Peyer's patch (tissue), 4 donors: Measurements from ENCODE around the gene COBL. TPM values are rescaled to one million over a fixed set of nuclear protein-coding genes. Genes with fewer than 3 reads are reported as not detected.
A peak's percentile ranks its signal among the peaks of the same experiment; 100 is the strongest.

ENCODE experiments used
- DNase-seq, 3 donors: peaks; one replicate each; pipeline ENCODE4 v3.0.0-alpha.2; 2017 to 2019
- H3K27ac ChIP-seq, 4 donors: fragments of 200-600 bp; sonication (generic); one replicate each; pipeline ENCODE4 v1.5.1; 2016 to 2019
- H3K27me3 ChIP-seq, 2 donors: fragments of 200-600 bp; sonication (generic); one replicate each; pipeline ENCODE4 v1.5.1; 2019
- H3K36me3 ChIP-seq, 3 donors: fragments of 200-600 bp; sonication (generic); one replicate each; pipeline ENCODE4 v1.5.1; 2016 to 2019
- H3K4me1 ChIP-seq, 4 donors: fragments of 200-600 bp; sonication (generic); one replicate each; pipeline ENCODE4 v1.5.1; 2016 to 2019
- H3K4me3 ChIP-seq, 4 donors: fragments of 200-600 bp; sonication (generic); 1 replicate in 3 of 4; 2 replicates in 1 of 4; pipeline ENCODE4 v1.5.1; 2016 to 2019; ENCODE audit warnings: mild to moderate bottlenecking in 1 of 4
- H3K9me3 ChIP-seq, 4 donors: fragments of 200-600 bp; sonication (generic); one replicate each; pipeline ENCODE4 v1.5.1; 2016 to 2019; ENCODE audit warnings: mild to moderate bottlenecking in 1 of 4
- POLR2A ChIP-seq, 2 donors: fragments of 450-650 bp; IDR thresholded peaks; one replicate each; pipeline ENCODE4 v1.5.1; 2017; ENCODE audit warnings: antibody characterized with exemption in 2 of 2, mild to moderate bottlenecking in 2 of 2, moderate library complexity in 2 of 2
- total RNA-seq, 4 donors: library from RNA; depleted of rRNA; stranded (reverse); fragments of >200 nt; gene quantifications; one replicate each; pipeline ENCODE4 v1.1.0, GENCODE V29; 2016
- TF ChIP-seq, protein P1 (sequence below), 6 experiments: fragments of 450-650 bp in 4 of 6; fragments of 200-600 bp in 2 of 6; sonication (generic) in 1 of 6; IDR thresholded peaks; one replicate each; pipeline ENCODE4 v1.5.1; 2017 to 2019; ENCODE audit warnings: antibody characterized with exemption in 6 of 6, mild to moderate bottlenecking in 3 of 6, moderate library complexity in 1 of 6

Gene COBL
- total RNA-seq, 4 donors from 2014 or later: 25.6 to 129 (median 116) TPM

DNA sequence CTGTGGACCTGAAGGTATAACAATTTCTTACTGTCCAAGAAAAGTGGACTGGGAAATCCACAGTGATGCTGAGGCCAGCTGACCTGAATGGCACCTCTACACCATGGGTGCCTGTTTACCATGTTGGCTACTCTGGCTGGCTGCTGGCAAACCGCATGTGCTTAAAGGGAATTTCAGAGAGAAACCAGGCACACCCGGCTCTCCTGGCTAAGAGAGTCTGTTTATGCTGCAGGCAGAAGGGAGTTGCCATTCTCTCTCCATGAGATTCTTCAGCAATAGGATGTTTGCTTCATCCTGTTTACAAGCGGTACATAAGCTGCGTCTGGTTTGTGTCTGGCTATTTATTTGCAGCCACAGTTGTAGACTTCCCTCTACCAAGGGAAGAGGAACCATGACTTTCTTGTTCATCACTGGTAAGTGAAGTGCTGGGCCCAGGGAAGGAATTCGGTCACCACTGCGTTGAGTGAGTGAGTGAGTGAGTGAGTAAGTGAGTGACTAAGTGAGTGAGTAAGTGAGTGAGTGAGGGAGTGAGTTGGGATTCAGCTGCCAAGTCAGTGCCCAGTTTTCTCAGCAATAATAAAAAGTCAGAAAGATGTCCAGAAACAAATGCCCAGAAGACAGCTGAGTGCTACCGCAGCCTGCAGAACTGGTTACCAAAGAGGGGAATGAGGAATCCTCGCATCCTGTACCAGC, 90.4 kb downstream of the COBL start:
- H3K27me3 ChIP-seq: no peaks in the 10 kb centered on the region
- no peak overlapping the region for H3K4me3 ChIP-seq
- no peak for DNase-seq
- peak overlapping the region in 2 of 4 donors; percentile 13 to 43 for H3K27ac ChIP-seq
- no peaks in the 10 kb centered on the region for H3K9me3 ChIP-seq
- TF ChIP-seq, protein P1, sequence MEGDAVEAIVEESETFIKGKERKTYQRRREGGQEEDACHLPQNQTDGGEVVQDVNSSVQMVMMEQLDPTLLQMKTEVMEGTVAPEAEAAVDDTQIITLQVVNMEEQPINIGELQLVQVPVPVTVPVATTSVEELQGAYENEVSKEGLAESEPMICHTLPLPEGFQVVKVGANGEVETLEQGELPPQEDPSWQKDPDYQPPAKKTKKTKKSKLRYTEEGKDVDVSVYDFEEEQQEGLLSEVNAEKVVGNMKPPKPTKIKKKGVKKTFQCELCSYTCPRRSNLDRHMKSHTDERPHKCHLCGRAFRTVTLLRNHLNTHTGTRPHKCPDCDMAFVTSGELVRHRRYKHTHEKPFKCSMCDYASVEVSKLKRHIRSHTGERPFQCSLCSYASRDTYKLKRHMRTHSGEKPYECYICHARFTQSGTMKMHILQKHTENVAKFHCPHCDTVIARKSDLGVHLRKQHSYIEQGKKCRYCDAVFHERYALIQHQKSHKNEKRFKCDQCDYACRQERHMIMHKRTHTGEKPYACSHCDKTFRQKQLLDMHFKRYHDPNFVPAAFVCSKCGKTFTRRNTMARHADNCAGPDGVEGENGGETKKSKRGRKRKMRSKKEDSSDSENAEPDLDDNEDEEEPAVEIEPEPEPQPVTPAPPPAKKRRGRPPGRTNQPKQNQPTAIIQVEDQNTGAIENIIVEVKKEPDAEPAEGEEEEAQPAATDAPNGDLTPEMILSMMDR (IDR thresholded peaks at IDR 0.05): no peak
- TF ChIP-seq POLR2A (IDR thresholded peaks at IDR 0.05): no peak
- H3K4me1 ChIP-seq: peaks cover 0 to 20% (median 2%) of the 10 kb centered on the region in 4 donors
- H3K36me3 ChIP-seq: no peaks in the 10 kb centered on the region

DNA sequence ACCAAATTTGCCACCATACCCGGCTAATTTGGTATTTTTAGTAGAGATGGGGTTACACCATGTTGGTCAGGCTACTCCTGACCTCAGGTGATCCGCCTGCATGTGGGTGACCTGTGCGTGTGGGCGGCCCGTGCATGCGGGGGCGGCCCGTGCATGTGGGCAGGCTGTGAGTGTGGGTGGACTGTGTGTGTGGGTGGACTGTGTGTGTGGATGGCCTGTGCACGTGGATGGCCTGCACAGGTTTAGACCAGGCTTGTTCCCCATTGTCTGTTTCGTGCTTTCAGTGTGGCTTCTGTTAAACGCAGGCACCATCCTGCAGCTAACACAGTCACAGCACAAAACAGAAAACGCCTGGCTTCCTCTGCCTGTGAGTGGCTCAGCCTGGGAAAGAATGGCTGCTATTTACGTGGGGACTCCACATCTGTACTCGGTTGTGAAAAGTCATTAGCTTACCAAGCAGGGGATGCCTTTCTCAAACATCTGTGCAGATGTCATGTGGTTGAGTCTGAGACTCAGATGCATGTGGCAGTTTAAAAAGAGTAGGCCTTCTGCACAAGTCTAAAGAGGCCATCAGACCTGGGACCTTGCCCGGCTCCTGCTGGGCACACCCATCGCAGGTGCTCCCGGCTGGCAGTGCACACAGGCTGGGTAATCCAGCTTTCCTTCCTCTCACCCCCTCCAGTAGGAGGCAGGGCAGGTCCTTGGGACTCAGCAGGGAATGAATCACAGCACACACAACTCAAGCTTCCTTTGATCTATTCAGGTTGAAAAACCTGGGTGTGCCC, 91.6 kb downstream of the COBL start:
- Histone ChIP-seq H3K4me1 (peaks cover 0 to 20% (median 2%) of the 10 kb centered on the region in 4 donors), H3K27me3 (no peaks in the 10 kb centered on the region), H3K4me3 (no peak overlapping the region), H3K9me3 (no peaks in the 10 kb centered on the region), H3K27ac (peak overlapping the region in 1 of 4 donors; percentile 21), H3K36me3 (no peaks in the 10 kb centered on the region)
- TF ChIP-seq, protein P1 (IDR thresholded peaks at IDR 0.05): peak in 4 of 6 experiments; percentile 30 to 88 (median 82)
- TF ChIP-seq POLR2A (IDR thresholded peaks at IDR 0.05): no peak
- peak in 2 of 3 donors; percentile 84 to 88 for DNase-seq

DNA sequence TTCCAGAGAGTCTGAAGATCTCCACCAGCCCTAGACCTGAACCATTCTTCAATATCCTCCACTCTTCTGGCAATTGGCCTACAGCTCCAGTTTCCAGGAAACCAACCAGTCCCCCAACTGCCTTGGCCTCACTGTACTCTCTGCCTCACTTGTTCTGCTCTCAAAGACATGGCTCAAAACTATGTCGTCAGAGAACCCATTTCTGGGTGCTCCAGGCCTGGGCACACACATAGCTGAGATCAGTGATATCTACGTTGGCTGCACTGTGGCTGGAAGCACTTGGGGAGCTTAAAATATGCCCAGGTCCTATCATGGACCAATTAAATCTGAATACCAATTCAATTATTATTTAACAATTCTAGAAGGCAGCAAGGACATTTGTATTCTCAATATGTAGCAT, 93.1 kb downstream of the COBL start:
- TF ChIP-seq POLR2A (IDR thresholded peaks at IDR 0.05): no peak
- TF ChIP-seq, protein P1 (IDR thresholded peaks at IDR 0.05): no peak
- H3K36me3 ChIP-seq: no peaks in the 10 kb centered on the region
- no peaks in the 10 kb centered on the region for H3K27me3 ChIP-seq
- H3K4me3 ChIP-seq: no peak overlapping the region
- H3K4me1 ChIP-seq: peaks cover 0 to 20% (median 2%) of the 10 kb centered on the region in 4 donors
- DNase-seq: no peak
- H3K27ac ChIP-seq: no peak overlapping the region
- no peaks in the 10 kb centered on the region for H3K9me3 ChIP-seq

DNA sequence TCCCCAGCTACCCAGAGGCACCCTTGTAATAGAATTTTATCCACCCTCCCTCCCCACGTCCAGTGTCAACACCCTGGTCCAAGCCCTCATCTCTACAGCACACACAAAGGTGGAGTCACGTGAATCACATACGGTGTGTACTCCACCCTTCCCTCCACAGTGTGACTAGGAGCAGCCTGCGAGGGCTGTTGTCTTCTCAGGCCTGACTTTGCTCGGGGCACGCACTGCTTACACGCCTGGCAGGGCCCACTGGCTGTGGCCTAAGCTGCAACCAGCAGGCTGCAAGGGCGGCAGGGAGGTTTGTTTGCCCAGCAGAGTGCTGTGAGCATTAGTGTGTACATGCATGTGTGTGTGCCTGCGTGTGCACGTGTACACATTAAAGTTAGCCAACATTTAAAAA, 93.7 kb downstream of the COBL start:
- no peaks in the 10 kb centered on the region for H3K36me3 ChIP-seq
- H3K27me3 ChIP-seq: no peaks in the 10 kb centered on the region
- H3K9me3 ChIP-seq: no peaks in the 10 kb centered on the region
- no peak overlapping the region for H3K27ac ChIP-seq
- H3K4me1 ChIP-seq: peaks cover 0 to 20% (median 2%) of the 10 kb centered on the region in 4 donors
- TF ChIP-seq POLR2A (IDR thresholded peaks at IDR 0.05): no peak
- TF ChIP-seq, protein P1 (IDR thresholded peaks at IDR 0.05): no peak
- no peak for DNase-seq
- H3K4me3 ChIP-seq: no peak overlapping the region

DNA sequence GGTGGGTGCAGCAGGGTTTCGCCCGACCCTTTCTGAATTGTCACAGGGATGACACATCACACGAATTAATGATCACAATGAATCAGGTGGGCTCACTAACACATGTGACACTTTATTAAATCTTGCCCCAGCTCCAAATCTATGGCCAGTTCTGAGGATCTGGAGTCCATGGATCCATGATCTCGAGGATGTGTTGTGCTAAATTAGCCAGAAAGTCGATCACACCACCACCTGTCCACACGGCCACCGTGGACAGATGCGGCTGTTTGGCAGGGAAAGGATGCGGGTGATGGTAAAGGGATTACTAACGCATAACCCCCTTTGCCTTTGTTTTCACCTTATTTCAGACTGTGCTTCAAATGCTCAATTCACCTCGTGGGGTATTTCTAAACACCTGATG, 96.4 kb downstream of the COBL start:
- no peak for TF ChIP-seq POLR2A (IDR thresholded peaks at IDR 0.05)
- TF ChIP-seq, protein P1 (IDR thresholded peaks at IDR 0.05): no peak
- no peak for DNase-seq
- no peak overlapping the region for H3K4me3 ChIP-seq

More for the DNA sequence above, 96.4 kb downstream of the COBL start:
- peaks cover 0 to 13% (median 2%) of the 10 kb centered on the region in 4 donors for H3K4me1 ChIP-seq
- no peaks in the 10 kb centered on the region for H3K9me3 ChIP-seq
- H3K27me3 ChIP-seq: no peaks in the 10 kb centered on the region
- no peaks in the 10 kb centered on the region for H3K36me3 ChIP-seq
- no peak overlapping the region for H3K27ac ChIP-seq
